OCI-LY7 (cell line): ENCODE results near the gene CUX1. TPM values are rescaled to one million over a fixed set of nuclear protein-coding genes. Genes with fewer than 3 reads are reported as not detected.

Source experiments
- BruUV-seq: library from RNA; stranded (reverse); fragments of 400-500 nt; replicated peaks from 2 replicates; lab custom pipeline; 2021; lab: Mats Ljungman, UMichigan
- CTCF ChIA-PET: fragments of 300-600 bp; sonication (Branson Sonifier 250); formaldehyde crosslinking; loops from one replicate; lab custom pipeline; 2022; ENCODE audit warnings: antibody characterized with exemption; ENCODE audit not compliant: unreplicated experiment; lab: Charles Lee
- POLR2A ChIA-PET: fragments of 300-600 bp; sonication (Branson Sonifier 250); formaldehyde crosslinking; loops from one replicate; lab custom pipeline; 2022; ENCODE audit warnings: antibody characterized with exemption; lab: Charles Lee
- DNase-seq: peaks from one replicate; pipeline ENCODE4 v3.0.0-alpha.2; 2015; ENCODE audit warnings: low spot score
- H2AFZ ChIP-seq: fragments of 200-600 bp; sonication (generic), shearing (Covaris generic); 2 replicates; pipeline ENCODE4 v1.6.1; 2014; ENCODE audit warnings: mild to moderate bottlenecking, antibody characterized with exemption, low read length, moderate library complexity
- H3K27ac ChIP-seq: fragments of 200-600 bp; sonication (generic); 2 replicates; pipeline ENCODE4 v1.5.1; 2014; ENCODE audit warnings: mixed run types, low read depth, mild to moderate bottlenecking, moderate library complexity, low read length, inconsistent platforms; ENCODE audit not compliant: poor library complexity, severe bottlenecking
- H3K36me3 ChIP-seq: fragments of 200-600 bp; sonication (generic); 2 replicates; pipeline ENCODE4 v1.6.1; 2014; ENCODE audit warnings: mild to moderate bottlenecking, antibody characterized with exemption, low read length, moderate library complexity, mixed read lengths; ENCODE audit not compliant: insufficient read depth
- H3K4me1 ChIP-seq: fragments of 200-600 bp; sonication (generic); 2 replicates; pipeline ENCODE4 v1.5.1; 2014; ENCODE audit warnings: mild to moderate bottlenecking, low read length; ENCODE audit not compliant: insufficient read depth, poor library complexity, severe bottlenecking
- H3K4me2 ChIP-seq: fragments of 200-600 bp; sonication (generic); 2 replicates; pipeline ENCODE4 v1.6.1; 2014; ENCODE audit warnings: mild to moderate bottlenecking, low read length
- H3K4me3 ChIP-seq: fragments of 200-600 bp; sonication (generic); 2 replicates; pipeline ENCODE4 v1.5.1; 2014; ENCODE audit warnings: mild to moderate bottlenecking, low read depth, low read length; ENCODE audit not compliant: poor library complexity, severe bottlenecking
- H3K79me2 ChIP-seq: fragments of 200-600 bp; sonication (generic); 2 replicates; pipeline ENCODE4 v1.6.1; 2016; ENCODE audit warnings: low read depth, mild to moderate bottlenecking, low read length, moderate library complexity, mixed read lengths; ENCODE audit not compliant: insufficient read depth
- H3K9me2 ChIP-seq: fragments of 200-600 bp; sonication (generic); 2 replicates; pipeline ENCODE4 v1.6.1; 2016; ENCODE audit warnings: mild to moderate bottlenecking, low read length, mixed read lengths; ENCODE audit not compliant: insufficient read depth
- H3K9me3 ChIP-seq: fragments of 200-600 bp; sonication (generic); 2 replicates; pipeline ENCODE4 v1.6.1; 2014; ENCODE audit warnings: mild to moderate bottlenecking, mixed run types, low read length, mixed read lengths
- H4K20me1 ChIP-seq: fragments of 200-600 bp; sonication (generic); 2 replicates; pipeline ENCODE4 v1.6.1; 2014; ENCODE audit warnings: mild to moderate bottlenecking, antibody characterized with exemption, low read length, moderate library complexity, mixed read lengths; ENCODE audit not compliant: insufficient read depth
- EZH2phosphoT487 ChIP-seq: fragments of 200-600 bp; sonication (generic); IDR thresholded peaks from 2 replicates; pipeline ENCODE4 v1.6.1; 2018; ENCODE audit warnings: low read depth, borderline replicate concordance, mild to moderate bottlenecking, mixed run types, antibody characterized with exemption, low read length, moderate library complexity, mixed read lengths
- intact Hi-C: fragments of 100-400 bp; cut with micrococcal nuclease; formaldehyde crosslinking; loops from one replicate; pipeline ENCODE4 v1.10.0; 2022; ENCODE audit not compliant: unreplicated experiment
- total RNA-seq, 2 experiments: library from RNA; depleted of rRNA in 1 of 2; stranded (reverse); fragments of >200 nt in 1 of 2; shearing (Covaris generic) in 1 of 2; gene quantifications; 2 replicates each; pipeline ENCODE4 v1.2.3, GENCODE V29; 2014 to 2022
- TF ChIP-seq, protein P1 (sequence below): fragments of 200-600 bp; sonication (generic); conservative IDR thresholded peaks from 2 replicates; pipeline ENCODE4 v1.5.1; 2014; ENCODE audit warnings: mild to moderate bottlenecking, antibody characterized with exemption, low read length, moderate library complexity, mixed read lengths

CUX1 gene
- total RNA-seq, 2 experiments from 2014 or later, result 143 to 199 TPM

- intact Hi-C loops, result no loop called here
These were observed 227.2 kb downstream of the CUX1 start for GRCh38 chr7:102044641-102044983.

DNA sequence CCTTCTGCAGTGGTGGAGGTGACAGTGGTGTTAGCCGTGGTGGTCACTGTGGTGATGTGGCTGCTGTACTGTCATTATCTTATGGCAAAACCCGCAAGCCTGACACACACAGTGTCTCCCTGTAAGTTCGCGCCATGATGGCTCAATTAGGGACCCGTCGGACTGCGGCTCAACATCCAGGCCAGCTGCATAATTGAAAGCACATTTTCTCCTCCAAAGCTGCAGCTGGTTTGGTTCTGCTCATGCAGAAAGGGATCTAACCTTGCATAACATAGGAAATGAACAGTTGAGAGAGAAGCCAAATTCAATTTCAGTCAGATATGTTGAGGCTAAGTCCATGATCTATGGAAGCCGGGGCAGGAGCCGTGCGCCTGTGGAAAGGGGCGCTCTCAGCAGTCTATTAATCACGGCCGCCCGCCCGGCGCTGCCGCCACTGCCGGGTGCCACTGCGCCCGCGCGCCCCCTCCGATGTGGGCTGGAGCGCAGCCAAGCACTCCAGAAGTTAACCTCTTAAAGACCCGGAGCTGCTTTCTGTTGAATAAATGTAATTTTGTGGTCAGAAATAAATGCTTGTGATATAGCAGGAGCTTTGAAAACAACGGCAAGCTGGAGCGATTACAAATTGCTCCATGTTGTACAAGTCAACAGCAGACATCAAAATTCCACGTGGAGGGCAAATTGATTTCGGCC lies 227.7 kb downstream of the CUX1 start:
- Histone ChIP-seq H3K4me3 (no peak overlapping the region), H3K4me2 (peak overlapping the region; percentile 36; the same call in 1 of the 2 replicates), H3K9me2 (no peaks in the 10 kb centered on the region), H2AFZ (no peak overlapping the region), H4K20me1 (no peaks in the 10 kb centered on the region), H3K79me2 (peaks cover 69% of the 10 kb centered on the region), H3K9me3 (no peaks in the 10 kb centered on the region), H3K27ac (peak overlapping the region; percentile 12), H3K4me1 (peaks cover 37% of the 10 kb centered on the region), H3K36me3 (peaks cover 82% of the 10 kb centered on the region)
- intact Hi-C loops, result no loop called here
- no peak for DNase-seq
- TF ChIP-seq, protein P1, sequence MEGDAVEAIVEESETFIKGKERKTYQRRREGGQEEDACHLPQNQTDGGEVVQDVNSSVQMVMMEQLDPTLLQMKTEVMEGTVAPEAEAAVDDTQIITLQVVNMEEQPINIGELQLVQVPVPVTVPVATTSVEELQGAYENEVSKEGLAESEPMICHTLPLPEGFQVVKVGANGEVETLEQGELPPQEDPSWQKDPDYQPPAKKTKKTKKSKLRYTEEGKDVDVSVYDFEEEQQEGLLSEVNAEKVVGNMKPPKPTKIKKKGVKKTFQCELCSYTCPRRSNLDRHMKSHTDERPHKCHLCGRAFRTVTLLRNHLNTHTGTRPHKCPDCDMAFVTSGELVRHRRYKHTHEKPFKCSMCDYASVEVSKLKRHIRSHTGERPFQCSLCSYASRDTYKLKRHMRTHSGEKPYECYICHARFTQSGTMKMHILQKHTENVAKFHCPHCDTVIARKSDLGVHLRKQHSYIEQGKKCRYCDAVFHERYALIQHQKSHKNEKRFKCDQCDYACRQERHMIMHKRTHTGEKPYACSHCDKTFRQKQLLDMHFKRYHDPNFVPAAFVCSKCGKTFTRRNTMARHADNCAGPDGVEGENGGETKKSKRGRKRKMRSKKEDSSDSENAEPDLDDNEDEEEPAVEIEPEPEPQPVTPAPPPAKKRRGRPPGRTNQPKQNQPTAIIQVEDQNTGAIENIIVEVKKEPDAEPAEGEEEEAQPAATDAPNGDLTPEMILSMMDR, result no peak
- no peak for TF ChIP-seq EZH2phosphoT487
- BruUV-seq, result no TSS peak
- ChIA-PET CTCF (no interaction called here), POLR2A (no interaction called here)

More at GRCh38 chr7:102044641-102044983, 227.2 kb downstream of the CUX1 start:
- H3K4me3 ChIP-seq, result no peak overlapping the region
- ChIA-PET CTCF (no interaction called here), POLR2A (no interaction called here)
- H3K4me1 ChIP-seq, result peaks cover 37% of the 10 kb centered on the region
- no peak for DNase-seq
- BruUV-seq, result no TSS peak
- H3K79me2 ChIP-seq, result peaks cover 69% of the 10 kb centered on the region
- H3K4me2 ChIP-seq, result peak overlapping the region; percentile 36; the same call in 1 of the 2 replicates
- H2AFZ ChIP-seq, result no peak overlapping the region
- TF ChIP-seq EZH2phosphoT487, result no peak
- TF ChIP-seq, protein P1, result no peak
- no peaks in the 10 kb centered on the region for H3K9me2 ChIP-seq
- peaks cover 82% of the 10 kb centered on the region for H3K36me3 ChIP-seq
- no peaks in the 10 kb centered on the region for H3K9me3 ChIP-seq
- peak overlapping the region; percentile 12 for H3K27ac ChIP-seq
- H4K20me1 ChIP-seq, result no peaks in the 10 kb centered on the region
